GM12878 (cell line): ENCODE data around the gene TMCC3.

ENCODE experiments used
- ATF7 ChIP-seq: fragments of 450-650 bp; IDR thresholded peaks from 2 replicates; pipeline ENCODE4 v1.6.1; 2016; ENCODE audit warnings: low read depth, mild to moderate bottlenecking
- CHD4 ChIP-seq: fragments of 200-600 bp; sonication (generic); IDR thresholded peaks from 2 replicates; pipeline ENCODE4 v1.6.1; 2016; ENCODE audit warnings: mild to moderate bottlenecking
- CTCF ChIP-seq, 3 experiments: IDR thresholded peaks in 2 of 3; conservative IDR thresholded peaks in 1 of 3; 2 replicates each; pipeline ENCODE4 v1.5.1; 2011; ENCODE audit warnings: low read depth in 3 of 3, low read length in 3 of 3, mild to moderate bottlenecking in 3 of 3, control low read depth in 2 of 3, moderate library complexity in 2 of 3, inconsistent platforms in 1 of 3, mixed read lengths in 1 of 3; ENCODE audit not compliant: control insufficient read depth in 2 of 3, insufficient read depth in 1 of 3; ENCODE audit errors: extremely low read depth in 1 of 3
- EZH2 ChIP-seq: IDR thresholded peaks from 2 replicates; pipeline ENCODE4 v1.6.1; 2012; ENCODE audit warnings: low read depth, mild to moderate bottlenecking, control low read depth, inconsistent platforms, low read length, borderline replicate concordance; ENCODE audit not compliant: control insufficient read depth
- MTA3 ChIP-seq: IDR thresholded peaks from 2 replicates; pipeline ENCODE4 v1.6.1; 2012; ENCODE audit warnings: low read length, inconsistent platforms, borderline replicate concordance
- NBN ChIP-seq: fragments of 450-650 bp; IDR thresholded peaks from 2 replicates; pipeline ENCODE4 v1.6.1; 2016
- SMC3 ChIP-seq: IDR thresholded peaks from 2 replicates; pipeline ENCODE4 v1.6.1; 2011; ENCODE audit warnings: low read length, improper control_type of control experiment, borderline replicate concordance
- TF ChIP-seq, protein P1 (sequence below): IDR thresholded peaks from 2 replicates; pipeline ENCODE4 v1.6.1; 2011; ENCODE audit warnings: low read depth, low read length, improper control_type of control experiment, borderline replicate concordance

DNA sequence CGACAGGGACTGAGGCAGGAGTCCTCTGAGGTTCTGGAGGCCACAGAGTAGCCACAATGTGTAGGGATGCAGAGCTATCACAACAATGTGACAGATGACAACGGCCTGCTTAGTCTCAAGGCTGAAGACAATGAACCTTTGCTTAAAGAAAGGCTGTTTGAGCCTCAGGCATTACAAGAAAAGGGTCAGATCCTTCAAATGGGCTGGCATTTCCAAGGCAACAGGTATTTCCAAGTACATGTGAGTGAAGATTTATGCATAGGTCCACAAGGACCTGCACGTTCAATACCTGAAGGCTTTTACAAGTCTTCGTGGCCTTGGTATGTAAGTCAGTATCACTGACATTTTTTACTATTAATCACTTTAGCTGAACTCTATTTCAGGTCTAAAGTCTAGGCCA is 62.0 kb downstream of the TMCC3 start:
- TF ChIP-seq, protein P1, sequence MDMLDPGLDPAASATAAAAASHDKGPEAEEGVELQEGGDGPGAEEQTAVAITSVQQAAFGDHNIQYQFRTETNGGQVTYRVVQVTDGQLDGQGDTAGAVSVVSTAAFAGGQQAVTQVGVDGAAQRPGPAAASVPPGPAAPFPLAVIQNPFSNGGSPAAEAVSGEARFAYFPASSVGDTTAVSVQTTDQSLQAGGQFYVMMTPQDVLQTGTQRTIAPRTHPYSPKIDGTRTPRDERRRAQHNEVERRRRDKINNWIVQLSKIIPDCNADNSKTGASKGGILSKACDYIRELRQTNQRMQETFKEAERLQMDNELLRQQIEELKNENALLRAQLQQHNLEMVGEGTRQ = no peak
- TF ChIP-seq ATF7 (no peak), NBN (no peak), CHD4 (no peak), CTCF (IDR thresholded peaks at IDR 0.05 in 2 of 3, conservative IDR thresholded peaks at IDR 0.05 in 1 of 3; ENCODE audit: control insufficient read depth in 2 of 3, extremely low read depth in 1 of 3, insufficient read depth in 1 of 3, low read depth in 3 of 3, low read length in 3 of 3) (no peak), MTA3 (no peak), SMC3 (no peak), EZH2 (no peak)
